ENCODE results near the gene VPS37B. TPM values are rescaled to one million over a fixed set of nuclear protein-coding genes. Genes with fewer than 3 reads are reported as not detected.

Gene VPS37B
- total and polyA plus RNA-seq, 10 of the 15 experiments (the other 5 are each of a cell fraction or from before 2014, with no cell fraction given): 0.66 to 68.6 (median 39.6) TPM

- DNase-seq (ENCODE audit: low read depth, low spot score) (no peak), ATAC-seq (no peak; the same call in 2 of the 3 replicates), FAIRE-seq (no peak)
- Histone ChIP-seq H3K27ac (ENCODE audit: control insufficient read depth, insufficient read depth) (no peak overlapping the region), H3K9ac (ENCODE audit: control insufficient read depth, insufficient read depth, low read length) (no peak overlapping the region), H3K4me2 (ENCODE audit: control insufficient read depth, insufficient read depth) (no peak overlapping the region), H3K4me3 (no peak overlapping the region), H3K4me1 (ENCODE audit: control insufficient read depth, insufficient read depth, low read length) (peaks cover 36% of the 10 kb centered on the region), H3K36me3 (ENCODE audit: control insufficient read depth in 2 of 2, insufficient read depth in 2 of 2, low read length in 1 of 2) (no peaks in the 10 kb centered on the region), H3K79me2 (ENCODE audit: control insufficient read depth, insufficient read depth, low read length) (peaks cover 60% of the 10 kb centered on the region), H4K20me1 (ENCODE audit: control insufficient read depth, insufficient read depth) (no peaks in the 10 kb centered on the region; the same call in 1 of the 2 replicates), H3K27me3 (replicated peaks in 1 of 2; ENCODE audit: control insufficient read depth in 2 of 2, insufficient read depth in 2 of 2, low read length in 1 of 2) (no peaks in the 10 kb centered on the region), H2AFZ (ENCODE audit: control insufficient read depth, low read depth, low read length) (no peak overlapping the region), H3K9me3 (replicated peaks; ENCODE audit: control insufficient read depth, insufficient read depth, low read length) (no peaks in the 10 kb centered on the region)
- in situ Hi-C loops (cut with MboI) (no loop called here), intact Hi-C loops (cut with micrococcal nuclease; ENCODE audit: unreplicated experiment) (loop anchor here (2.0 to 10.0 kb wide), 2 partner anchors 15 to 1889 kb away; no protein-coding TSS in a partner anchor)
- POLR2A ChIA-PET: interaction anchor here (1.2 to 1.5 kb wide), 3 partner anchors 9 to 14 kb away, joined by 3 to 14 read pairs (median 6); no protein-coding TSS in a partner anchor
- WGBS (ENCODE audit: insufficient coverage, insufficient replicate concordance, low lambda C conversion rate, missing lambda C conversion rate): 78% methylated on average over 8 of the region's 8 CpGs
- CTCF ChIA-PET: interaction anchor here (0.9 to 2.9 kb wide), 4 partner anchors 12 to 92 kb away, joined by 3 to 12 read pairs (median 4); no protein-coding TSS in a partner anchor
- RAD21 ChIA-PET (ENCODE audit: unreplicated experiment): interaction anchor here (0.6 to 2.3 kb wide), 5 partner anchors 8 to 40 kb away, joined by 3 to 6 read pairs (median 4); no protein-coding TSS in a partner anchor
- SMC1A ChIA-PET (ENCODE audit: uncharacterized antibody, unreplicated experiment): interaction anchor here (0.6 to 7.6 kb wide), 9 partner anchors 8 to 539 kb away, joined by 3 to 64 read pairs (median 5); no protein-coding TSS in a partner anchor
- TF ChIP-seq SMC3 (IDR thresholded peaks at IDR 0.05; ENCODE audit: borderline replicate concordance, low read length): no peak
- TF ChIP-seq ZNF274 (IDR thresholded peaks at IDR 0.05; ENCODE audit: insufficient read depth, insufficient read length): no peak
- no peak for TF ChIP-seq LARP7 (IDR thresholded peaks at IDR 0.05)
- BruUV-seq (replicated peaks): no TSS peak
Observed at GRCh38 chr12:122886161-122886560, 9.8 kb downstream of the VPS37B start.

- ChIA-PET CTCF (interaction anchor here (2.9 to 8.9 kb wide), 2 partner anchors 11 to 24 kb away, joined by 12 to 107 read pairs; partner anchors contain the start of gene VPS37B), RAD21 (ENCODE audit: unreplicated experiment) (interaction anchor here (2.3 kb wide), 1 partner anchor 42 kb away, joined by 5 read pairs; no protein-coding TSS in a partner anchor), POLR2A (interaction anchor here (3.0 kb wide), 1 partner anchor 10 kb away, joined by 15 read pairs; the partner anchor contains the start of gene VPS37B), SMC1A (ENCODE audit: uncharacterized antibody, unreplicated experiment) (interaction anchor here (0.6 to 7.6 kb wide), 5 partner anchors 10 to 158 kb away, joined by 3 to 64 read pairs (median 3); no protein-coding TSS in a partner anchor)
- no peak overlapping the region for H3K27ac ChIP-seq (ENCODE audit: control insufficient read depth, insufficient read depth)
- BruUV-seq (replicated peaks): no TSS peak
- FAIRE-seq (no peak), DNase-seq (ENCODE audit: low read depth, low spot score) (no peak), ATAC-seq (no peak)
- no peak overlapping the region for H2AFZ ChIP-seq (ENCODE audit: control insufficient read depth, low read depth, low read length)
- no peak overlapping the region for H3K4me3 ChIP-seq
- H3K36me3 ChIP-seq (ENCODE audit: control insufficient read depth in 2 of 2, insufficient read depth in 2 of 2, low read length in 1 of 2): peaks cover 0 to 3% of the 10 kb centered on the region in 2 experiments; a peak in 1 of 4 replicates
- no peaks in the 10 kb centered on the region for H3K27me3 ChIP-seq (replicated peaks in 1 of 2; ENCODE audit: control insufficient read depth in 2 of 2, insufficient read depth in 2 of 2, low read length in 1 of 2)
- WGBS (ENCODE audit: insufficient coverage, insufficient replicate concordance, low lambda C conversion rate, missing lambda C conversion rate): 45% methylated on average over 4 of the region's 4 CpGs
- no peak overlapping the region for H3K4me2 ChIP-seq (ENCODE audit: control insufficient read depth, insufficient read depth)
- intact Hi-C loops (cut with micrococcal nuclease; ENCODE audit: unreplicated experiment) (loop anchor here (10.0 kb wide), 1 partner anchor 1890 kb away; no protein-coding TSS in a partner anchor), in situ Hi-C loops (cut with MboI) (no loop called here)
- no peak overlapping the region for H3K9ac ChIP-seq (ENCODE audit: control insufficient read depth, insufficient read depth, low read length)
- peaks cover 36% of the 10 kb centered on the region for H3K4me1 ChIP-seq (ENCODE audit: control insufficient read depth, insufficient read depth, low read length)
- TF ChIP-seq YY1 (IDR thresholded peaks at IDR 0.05; ENCODE audit: low read depth, low read length): no peak
- TF ChIP-seq POLR2AphosphoS5 (IDR thresholded peaks at IDR 0.05; ENCODE audit: low read length): no peak
- no peak for TF ChIP-seq NKRF (conservative IDR thresholded peaks at IDR 0.05)
- TF ChIP-seq TBL1XR1 (IDR thresholded peaks at IDR 0.05; ENCODE audit: low read depth, low read length): no peak
- TF ChIP-seq JUNB (IDR thresholded peaks at IDR 0.05): 0 out of 2 replicates have a peak, but pooled peaks have one; percentile 17
- TF ChIP-seq ZNF622 (IDR thresholded peaks at IDR 0.05): no peak
- peak; percentile 30; the same call in 1 of the 2 replicates for TF ChIP-seq RUNX3 (IDR thresholded peaks at IDR 0.05; ENCODE audit: low read length)
- H3K9me3 ChIP-seq (replicated peaks; ENCODE audit: control insufficient read depth, insufficient read depth, low read length): no peaks in the 10 kb centered on the region
- no peaks in the 10 kb centered on the region; the same call in 1 of the 2 replicates for H4K20me1 ChIP-seq (ENCODE audit: control insufficient read depth, insufficient read depth)
- H3K79me2 ChIP-seq (ENCODE audit: control insufficient read depth, insufficient read depth, low read length): peaks cover 51% of the 10 kb centered on the region
Observed at GRCh38 chr12:122884860-122885259, 11.1 kb downstream of the VPS37B start.

All from GM12878 (cell line).